ENCODE measurements around the gene CBX1. TPM values are rescaled to one million over a fixed set of nuclear protein-coding genes. Genes with fewer than 3 reads are reported as not detected.
A peak's percentile ranks its signal among the peaks of the same experiment; 100 is the strongest.

Gene CBX1
- total and polyA plus RNA-seq, 2 of the 13 experiments (the other 11 are each of a cell fraction or from before 2014, with no cell fraction given): 17.8 to 108 TPM

GRCh38 chr17:48051706-48052486 is 49.4 kb downstream of the CBX1 start (continued):
- no peak for TF ChIP-seq ZNF354B (CRISPR knock-in tag; IDR thresholded peaks at IDR 0.05)
- TF ChIP-seq MNT (IDR thresholded peaks at IDR 0.05): peak; percentile 91
- 0 out of 2 replicates have a peak, but pooled peaks have one; percentile 12 for TF ChIP-seq ZNF629 (CRISPR knock-in tag; conservative IDR thresholded peaks at IDR 0.05)
- TF ChIP-seq TRIM24 (CRISPR knock-in tag; IDR thresholded peaks at IDR 0.05): no peak
- no peak for TF ChIP-seq KDM2A (CRISPR knock-in tag; IDR thresholded peaks at IDR 0.05; ENCODE audit: borderline replicate concordance, low read depth)
- TF ChIP-seq ZNF451 (CRISPR knock-in tag; IDR thresholded peaks at IDR 0.05): 0 out of 2 replicates have a peak, but pooled peaks have one; percentile 38
- TF ChIP-seq FOXP4 (CRISPR knock-in tag; IDR thresholded peaks at IDR 0.05): peak; percentile 82
- no peak for TF ChIP-seq SP2 (CRISPR knock-in tag; IDR thresholded peaks at IDR 0.05)
- peak; percentile 74 for TF ChIP-seq SP5 (CRISPR knock-in tag; IDR thresholded peaks at IDR 0.05; ENCODE audit: borderline replicate concordance, low read depth)
- peak; percentile 51; the same call in 1 of the 2 replicates for TF ChIP-seq SALL1 (CRISPR knock-in tag; IDR thresholded peaks at IDR 0.05)
- no peak for TF ChIP-seq PRDM15 (CRISPR knock-in tag; IDR thresholded peaks at IDR 0.05)
- TF ChIP-seq ZNF234 (CRISPR knock-in tag; conservative IDR thresholded peaks at IDR 0.05): no peak
- no peak for TF ChIP-seq TEAD2 (CRISPR knock-in tag; IDR thresholded peaks at IDR 0.05)
- TF ChIP-seq GATAD2A (CRISPR knock-in tag; IDR thresholded peaks at IDR 0.05): no peak
- 0 out of 2 replicates have a peak, but pooled peaks have one; percentile 23 for TF ChIP-seq ARID3A (IDR thresholded peaks at IDR 0.05; ENCODE audit: low read depth, low read length)
- TF ChIP-seq NCOR1 (IDR thresholded peaks at IDR 0.05; ENCODE audit: borderline replicate concordance, low read length): peak; percentile 35; the same call in 1 of the 2 replicates
- TF ChIP-seq MAF1 (CRISPR knock-in tag; IDR thresholded peaks at IDR 0.05; ENCODE audit: borderline replicate concordance): no peak
